GM12891 (cell line): Measurements from ENCODE around the gene TGFBR3.

Experiments
- POLR2A ChIP-seq: IDR thresholded peaks from 2 replicates; pipeline ENCODE4 v1.6.1; 2011; ENCODE audit warnings: low read depth, low read length, control low read depth
- POLR2AphosphoS5 ChIP-seq: IDR thresholded peaks from 2 replicates; pipeline ENCODE4 v1.6.1; 2011; ENCODE audit warnings: low read depth, low read length, control low read depth
- TAF1 ChIP-seq: IDR thresholded peaks from 2 replicates; pipeline ENCODE4 v1.6.1; 2011; ENCODE audit warnings: low read depth, low read length, control low read depth

DNA sequence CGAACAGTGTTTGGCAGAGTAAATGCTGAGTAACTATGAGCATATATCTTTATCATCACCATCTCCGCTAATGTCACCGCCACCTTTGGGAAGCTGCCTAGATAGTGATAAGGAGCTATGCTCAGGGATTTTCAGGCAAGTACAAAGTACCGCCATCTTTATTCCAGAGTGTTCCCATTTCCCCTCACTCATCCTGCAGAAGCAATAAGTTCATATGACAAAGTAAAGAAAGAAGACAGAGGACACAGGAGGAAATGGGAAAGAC lies 89.6 kb downstream of the TGFBR3 start:
- TF ChIP-seq POLR2A (no peak), TAF1 (no peak), POLR2AphosphoS5 (no peak)
